ENCODE data around the gene STK32B.

GRCh38 chr4:5447755-5448154 lies 396.5 kb downstream of the STK32B start:
- no peak for TF ChIP-seq CTCF (IDR thresholded peaks at IDR 0.05)
- TF ChIP-seq ZFX (IDR thresholded peaks at IDR 0.05; ENCODE audit: borderline replicate concordance), result no peak

Measured in 22Rv1 (cell line).